Activated CD4-positive, alpha-beta memory T cell treated with anti-CD3 and anti-CD28 coated beads for 36 hours (primary cell): ENCODE data around the gene CASKIN2. TPM values are rescaled to one million over a fixed set of nuclear protein-coding genes. Genes with fewer than 3 reads are reported as not detected.

Experiments
- CTCF ChIA-PET: fragments of 350-600 bp; sonication (Branson Sonifier 250); formaldehyde crosslinking; loops from one replicate; lab custom pipeline; 2021; ENCODE audit warnings: antibody characterized with exemption, inconsistent platforms; lab: Charles Lee
- POLR2A ChIA-PET: fragments of 350-600 bp; sonication (Branson Sonifier 250); formaldehyde crosslinking; loops from one replicate; lab custom pipeline; 2021; ENCODE audit warnings: antibody characterized with exemption; lab: Charles Lee
- DNase-seq: peaks from one replicate; pipeline ENCODE4 v3.0.0-alpha.2; 2020
- H3K27ac Mint-ChIP-seq: one replicate; pipeline ENCODE4 v1.8.0; 2021; ENCODE audit warnings: mixed read lengths
- H3K27me3 Mint-ChIP-seq: one replicate; pipeline ENCODE4 v1.8.0; 2021; ENCODE audit warnings: mixed read lengths
- H3K36me3 Mint-ChIP-seq: one replicate; pipeline ENCODE4 v1.8.0; 2021; ENCODE audit warnings: mixed read lengths
- H3K4me1 Mint-ChIP-seq: one replicate; pipeline ENCODE4 v1.8.0; 2021; ENCODE audit warnings: low read depth, mixed read lengths
- H3K4me3 Mint-ChIP-seq: one replicate; pipeline ENCODE4 v1.8.0; 2021; ENCODE audit warnings: mild to moderate bottlenecking, mixed read lengths
- H3K9me3 Mint-ChIP-seq: one replicate; pipeline ENCODE4 v1.8.0; 2021; ENCODE audit warnings: mixed read lengths
- intact Hi-C: fragments of 100-400 bp; cut with micrococcal nuclease; formaldehyde crosslinking; loops from one replicate; pipeline ENCODE4 v1.15.1; 2023
- total RNA-seq, 2 experiments: library from RNA; stranded (reverse); gene quantifications; one replicate each; pipeline ENCODE4 v1.2.3, GENCODE V29; 2021

The CASKIN2 gene
- total RNA-seq, 2 experiments from 2014 or later = 4.7 to 5.3 TPM

GRCh38 chr17:75506888-75507287, 8.4 kb downstream of the CASKIN2 start:
- H3K27ac Mint-ChIP-seq = no peak overlapping the region
- no peak overlapping the region for H3K4me3 Mint-ChIP-seq
- intact Hi-C loops = no loop called here
- no peaks in the 10 kb centered on the region for H3K4me1 Mint-ChIP-seq
- ChIA-PET POLR2A (no interaction called here), CTCF (no interaction called here)
- DNase-seq = no peak
- H3K36me3 Mint-ChIP-seq = no peaks in the 10 kb centered on the region
- H3K9me3 Mint-ChIP-seq = no peaks in the 10 kb centered on the region
- H3K27me3 Mint-ChIP-seq = no peaks in the 10 kb centered on the region

GRCh38 chr17:75506134-75506533, 9.2 kb downstream of the CASKIN2 start:
- CTCF ChIA-PET = interaction anchor here (1.0 kb wide), 1 partner anchor 25 kb away, joined by 3 read pairs; no protein-coding TSS in a partner anchor

GRCh38 chr17:75505640-75506039, 9.7 kb downstream of the CASKIN2 start:
- ChIA-PET CTCF (interaction anchor here (1.0 to 1.1 kb wide), 3 partner anchors 11 to 127 kb away, joined by 3 read pairs; partner anchors contain the start of genes SMIM5 and TSEN54), POLR2A (no interaction called here)
- no peaks in the 10 kb centered on the region for H3K9me3 Mint-ChIP-seq
- H3K4me3 Mint-ChIP-seq = no peak overlapping the region
- no peak for DNase-seq
- intact Hi-C loops = no loop called here
- H3K36me3 Mint-ChIP-seq = no peaks in the 10 kb centered on the region
- H3K27ac Mint-ChIP-seq = no peak overlapping the region
- no peaks in the 10 kb centered on the region for H3K4me1 Mint-ChIP-seq
- H3K27me3 Mint-ChIP-seq = no peaks in the 10 kb centered on the region

More at GRCh38 chr17:75506134-75506533, 9.2 kb downstream of the CASKIN2 start:
- Mint-ChIP-seq H3K27ac (no peak overlapping the region), H3K36me3 (no peaks in the 10 kb centered on the region), H3K4me3 (no peak overlapping the region), H3K27me3 (no peaks in the 10 kb centered on the region), H3K4me1 (no peaks in the 10 kb centered on the region), H3K9me3 (no peaks in the 10 kb centered on the region)
- POLR2A ChIA-PET = no interaction called here
- DNase-seq = no peak
- intact Hi-C loops = no loop called here

- no peak for DNase-seq
- Mint-ChIP-seq H3K4me3 (no peak overlapping the region), H3K36me3 (peaks cover under 1% of the 10 kb centered on the region), H3K4me1 (no peaks in the 10 kb centered on the region), H3K9me3 (no peaks in the 10 kb centered on the region), H3K27ac (no peak overlapping the region), H3K27me3 (no peaks in the 10 kb centered on the region)
- ChIA-PET POLR2A (no interaction called here), CTCF (interaction anchor here (1.0 to 1.1 kb wide), 4 partner anchors 11 to 128 kb away, joined by 3 read pairs; partner anchors contain the start of genes SMIM5 and TSEN54)
- intact Hi-C loops = no loop called here
Observed at GRCh38 chr17:75505152-75505409, 10.3 kb downstream of the CASKIN2 start.

- ChIA-PET POLR2A (no interaction called here), CTCF (interaction anchor here (1.0 to 1.6 kb wide), 4 partner anchors 12 to 128 kb away, joined by 3 to 4 read pairs (median 3); partner anchors contain the start of genes SMIM5 and TSEN54)
- H3K27ac Mint-ChIP-seq = no peak overlapping the region
- H3K4me1 Mint-ChIP-seq = no peaks in the 10 kb centered on the region
- intact Hi-C loops = no loop called here
- DNase-seq = peak; percentile 51
- peaks cover 2% of the 10 kb centered on the region for H3K36me3 Mint-ChIP-seq
- no peak overlapping the region for H3K4me3 Mint-ChIP-seq
- no peaks in the 10 kb centered on the region for H3K9me3 Mint-ChIP-seq
- no peaks in the 10 kb centered on the region for H3K27me3 Mint-ChIP-seq
Observed at GRCh38 chr17:75504347-75505151, 10.8 kb downstream of the CASKIN2 start.

- ChIA-PET POLR2A (no interaction called here), CTCF (interaction anchor here (1.1 to 1.6 kb wide), 2 partner anchors 79 to 129 kb away, joined by 3 to 4 read pairs; no protein-coding TSS in a partner anchor)
- H3K4me1 Mint-ChIP-seq = no peaks in the 10 kb centered on the region
- H3K36me3 Mint-ChIP-seq = peaks cover 2% of the 10 kb centered on the region
- H3K27ac Mint-ChIP-seq = no peak overlapping the region
- no peaks in the 10 kb centered on the region for H3K27me3 Mint-ChIP-seq
- no peaks in the 10 kb centered on the region for H3K9me3 Mint-ChIP-seq
- H3K4me3 Mint-ChIP-seq = no peak overlapping the region
- intact Hi-C loops = no loop called here
- DNase-seq = no peak
Observed at GRCh38 chr17:75503976-75504346, 11.4 kb downstream of the CASKIN2 start.

GRCh38 chr17:75503337-75503950, 11.9 kb downstream of the CASKIN2 start:
- intact Hi-C loops = no loop called here
- Mint-ChIP-seq H3K27me3 (no peaks in the 10 kb centered on the region), H3K4me3 (no peak overlapping the region), H3K27ac (no peak overlapping the region), H3K9me3 (no peaks in the 10 kb centered on the region), H3K36me3 (peaks cover 2% of the 10 kb centered on the region), H3K4me1 (no peaks in the 10 kb centered on the region)
- DNase-seq = no peak
- CTCF ChIA-PET = interaction anchor here (1.0 to 1.6 kb wide), 2 partner anchors 13 to 129 kb away, joined by 4 read pairs; partner anchors contain the start of gene TSEN54
- POLR2A ChIA-PET = interaction anchor here (0.7 kb wide), 1 partner anchor 31 kb away, joined by 3 read pairs; no protein-coding TSS in a partner anchor

GRCh38 chr17:75502721-75503329, 12.5 kb downstream of the CASKIN2 start:
- H3K36me3 Mint-ChIP-seq = peaks cover 2% of the 10 kb centered on the region
- no peak overlapping the region for H3K27ac Mint-ChIP-seq
- H3K4me1 Mint-ChIP-seq = no peaks in the 10 kb centered on the region
- ChIA-PET POLR2A (interaction anchor here (0.7 kb wide), 1 partner anchor 32 kb away, joined by 3 read pairs; no protein-coding TSS in a partner anchor), CTCF (interaction anchor here (1.0 to 1.6 kb wide), 2 partner anchors 14 to 130 kb away, joined by 4 read pairs; partner anchors contain the start of gene TSEN54)
- no peaks in the 10 kb centered on the region for H3K9me3 Mint-ChIP-seq
- intact Hi-C loops = no loop called here
- no peak for DNase-seq
- H3K4me3 Mint-ChIP-seq = no peak overlapping the region
- no peaks in the 10 kb centered on the region for H3K27me3 Mint-ChIP-seq

GRCh38 chr17:75502072-75502720, 13.1 kb downstream of the CASKIN2 start:
- POLR2A ChIA-PET = no interaction called here

GRCh38 chr17:75501378-75502071, 13.8 kb downstream of the CASKIN2 start:
- Mint-ChIP-seq H3K4me3 (no peak overlapping the region), H3K27ac (no peak overlapping the region), H3K27me3 (no peaks in the 10 kb centered on the region), H3K9me3 (no peaks in the 10 kb centered on the region), H3K36me3 (peaks cover 5% of the 10 kb centered on the region), H3K4me1 (no peaks in the 10 kb centered on the region)
- CTCF ChIA-PET = no interaction called here
- no peak for DNase-seq
- intact Hi-C loops = no loop called here
- POLR2A ChIA-PET = no interaction called here

More at GRCh38 chr17:75502072-75502720, 13.1 kb downstream of the CASKIN2 start:
- H3K9me3 Mint-ChIP-seq = no peaks in the 10 kb centered on the region
- H3K27me3 Mint-ChIP-seq = no peaks in the 10 kb centered on the region
- CTCF ChIA-PET = no interaction called here
- no peaks in the 10 kb centered on the region for H3K4me1 Mint-ChIP-seq
- H3K36me3 Mint-ChIP-seq = peaks cover 5% of the 10 kb centered on the region
- intact Hi-C loops = no loop called here
- no peak for DNase-seq
- no peak overlapping the region for H3K4me3 Mint-ChIP-seq
- H3K27ac Mint-ChIP-seq = no peak overlapping the region

- ChIA-PET CTCF (interaction anchor here (0.7 kb wide), 1 partner anchor 247 kb away, joined by 3 read pairs; no protein-coding TSS in a partner anchor), POLR2A (no interaction called here)
- H3K4me1 Mint-ChIP-seq = no peaks in the 10 kb centered on the region
- no peak overlapping the region for H3K4me3 Mint-ChIP-seq
- no peak for DNase-seq
- H3K27me3 Mint-ChIP-seq = no peaks in the 10 kb centered on the region
- no peak overlapping the region for H3K27ac Mint-ChIP-seq
- H3K9me3 Mint-ChIP-seq = no peaks in the 10 kb centered on the region
- H3K36me3 Mint-ChIP-seq = peaks cover 5% of the 10 kb centered on the region
- intact Hi-C loops = no loop called here
Observed at GRCh38 chr17:75500419-75501216, 14.7 kb downstream of the CASKIN2 start.
